Measurements from ENCODE around the gene STXBP1. TPM values are rescaled to one million over a fixed set of nuclear protein-coding genes. Genes with fewer than 3 reads are reported as not detected.

The STXBP1 gene
- total and polyA plus RNA-seq, 2 experiments from 2014 or later, result 48.6 to 50.4 TPM

DNA sequence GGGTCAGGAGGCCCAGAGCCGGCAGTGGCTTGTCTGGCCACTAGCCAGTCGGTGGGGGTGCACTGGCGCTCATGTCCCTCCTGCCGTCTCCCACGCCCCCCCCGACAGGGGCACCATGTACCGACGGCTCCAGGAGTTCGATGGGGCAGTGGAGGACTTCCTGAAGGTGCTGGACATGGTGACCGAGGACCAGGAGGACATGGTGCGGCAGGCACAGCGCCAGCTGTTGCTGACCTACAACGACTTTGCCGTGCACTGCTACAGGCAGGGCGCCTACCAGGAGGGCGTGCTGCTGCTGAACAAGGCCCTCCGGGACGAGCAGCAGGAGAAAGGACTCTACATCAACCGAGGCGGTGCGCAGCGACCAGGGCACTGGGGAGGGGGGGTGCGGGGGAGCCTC, 111.9 kb downstream of the STXBP1 start:
- H3F3A ChIP-seq (replicated peaks; ENCODE audit: low read depth), result 0 out of 2 replicates have a peak, but pooled peaks cover 3% of the 10 kb centered on the region

More for the DNA sequence above, 111.9 kb downstream of the STXBP1 start:
- peaks cover 10% of the 10 kb centered on the region for H3K4me1 ChIP-seq (ENCODE audit: insufficient read depth)
- Mint-ChIP-seq H3K4me3 (no peak overlapping the region), H3K4me1 (peaks cover 14% of the 10 kb centered on the region), H3K27me3 (ENCODE audit: insufficient read depth, low read depth, poor library complexity) (peaks cover 7% of the 10 kb centered on the region), H3K9me3 (no peaks in the 10 kb centered on the region), H3K27ac (no peak overlapping the region), H3K36me3 (ENCODE audit: low read depth) (no peaks in the 10 kb centered on the region)
- ATAC-seq (peak; percentile 65), DNase-seq (ENCODE audit: low spot score) (peak; percentile 53)
- H4K20me1 ChIP-seq (replicated peaks; ENCODE audit: insufficient read depth), result no peaks in the 10 kb centered on the region
- H3K9me2 ChIP-seq (ENCODE audit: insufficient read depth), result no peaks in the 10 kb centered on the region
- H3K36me3 ChIP-seq (ENCODE audit: insufficient read depth), result no peaks in the 10 kb centered on the region
- no peaks in the 10 kb centered on the region for H3K27me3 ChIP-seq (ENCODE audit: insufficient read depth)
- TF ChIP-seq POLR2AphosphoS5 (IDR thresholded peaks at IDR 0.05; ENCODE audit: low read depth) (no peak), STAT1 (IDR thresholded peaks at IDR 0.05; ENCODE audit: unreplicated experiment) (no peak), EZH2 (IDR thresholded peaks at IDR 0.05; ENCODE audit: low read depth, unreplicated experiment) (no peak), ZNF331 (CRISPR knock-in tag; IDR thresholded peaks at IDR 0.05; ENCODE audit: low read depth) (no peak), JUNB (IDR thresholded peaks at IDR 0.05; ENCODE audit: unreplicated experiment) (no peak), CREB1 (CRISPR knock-in tag; IDR thresholded peaks at IDR 0.05; ENCODE audit: low read depth) (no peak), ZNF114 (CRISPR knock-in tag; IDR thresholded peaks at IDR 0.05) (no peak), EZH2phosphoT487 (IDR thresholded peaks at IDR 0.05; ENCODE audit: unreplicated experiment) (no peak)
- TF ChIP-seq, protein P1, sequence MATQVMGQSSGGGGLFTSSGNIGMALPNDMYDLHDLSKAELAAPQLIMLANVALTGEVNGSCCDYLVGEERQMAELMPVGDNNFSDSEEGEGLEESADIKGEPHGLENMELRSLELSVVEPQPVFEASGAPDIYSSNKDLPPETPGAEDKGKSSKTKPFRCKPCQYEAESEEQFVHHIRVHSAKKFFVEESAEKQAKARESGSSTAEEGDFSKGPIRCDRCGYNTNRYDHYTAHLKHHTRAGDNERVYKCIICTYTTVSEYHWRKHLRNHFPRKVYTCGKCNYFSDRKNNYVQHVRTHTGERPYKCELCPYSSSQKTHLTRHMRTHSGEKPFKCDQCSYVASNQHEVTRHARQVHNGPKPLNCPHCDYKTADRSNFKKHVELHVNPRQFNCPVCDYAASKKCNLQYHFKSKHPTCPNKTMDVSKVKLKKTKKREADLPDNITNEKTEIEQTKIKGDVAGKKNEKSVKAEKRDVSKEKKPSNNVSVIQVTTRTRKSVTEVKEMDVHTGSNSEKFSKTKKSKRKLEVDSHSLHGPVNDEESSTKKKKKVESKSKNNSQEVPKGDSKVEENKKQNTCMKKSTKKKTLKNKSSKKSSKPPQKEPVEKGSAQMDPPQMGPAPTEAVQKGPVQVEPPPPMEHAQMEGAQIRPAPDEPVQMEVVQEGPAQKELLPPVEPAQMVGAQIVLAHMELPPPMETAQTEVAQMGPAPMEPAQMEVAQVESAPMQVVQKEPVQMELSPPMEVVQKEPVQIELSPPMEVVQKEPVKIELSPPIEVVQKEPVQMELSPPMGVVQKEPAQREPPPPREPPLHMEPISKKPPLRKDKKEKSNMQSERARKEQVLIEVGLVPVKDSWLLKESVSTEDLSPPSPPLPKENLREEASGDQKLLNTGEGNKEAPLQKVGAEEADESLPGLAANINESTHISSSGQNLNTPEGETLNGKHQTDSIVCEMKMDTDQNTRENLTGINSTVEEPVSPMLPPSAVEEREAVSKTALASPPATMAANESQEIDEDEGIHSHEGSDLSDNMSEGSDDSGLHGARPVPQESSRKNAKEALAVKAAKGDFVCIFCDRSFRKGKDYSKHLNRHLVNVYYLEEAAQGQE (IDR thresholded peaks at IDR 0.05; ENCODE audit: unreplicated experiment), result no peak
- TF ChIP-seq, protein P2, sequence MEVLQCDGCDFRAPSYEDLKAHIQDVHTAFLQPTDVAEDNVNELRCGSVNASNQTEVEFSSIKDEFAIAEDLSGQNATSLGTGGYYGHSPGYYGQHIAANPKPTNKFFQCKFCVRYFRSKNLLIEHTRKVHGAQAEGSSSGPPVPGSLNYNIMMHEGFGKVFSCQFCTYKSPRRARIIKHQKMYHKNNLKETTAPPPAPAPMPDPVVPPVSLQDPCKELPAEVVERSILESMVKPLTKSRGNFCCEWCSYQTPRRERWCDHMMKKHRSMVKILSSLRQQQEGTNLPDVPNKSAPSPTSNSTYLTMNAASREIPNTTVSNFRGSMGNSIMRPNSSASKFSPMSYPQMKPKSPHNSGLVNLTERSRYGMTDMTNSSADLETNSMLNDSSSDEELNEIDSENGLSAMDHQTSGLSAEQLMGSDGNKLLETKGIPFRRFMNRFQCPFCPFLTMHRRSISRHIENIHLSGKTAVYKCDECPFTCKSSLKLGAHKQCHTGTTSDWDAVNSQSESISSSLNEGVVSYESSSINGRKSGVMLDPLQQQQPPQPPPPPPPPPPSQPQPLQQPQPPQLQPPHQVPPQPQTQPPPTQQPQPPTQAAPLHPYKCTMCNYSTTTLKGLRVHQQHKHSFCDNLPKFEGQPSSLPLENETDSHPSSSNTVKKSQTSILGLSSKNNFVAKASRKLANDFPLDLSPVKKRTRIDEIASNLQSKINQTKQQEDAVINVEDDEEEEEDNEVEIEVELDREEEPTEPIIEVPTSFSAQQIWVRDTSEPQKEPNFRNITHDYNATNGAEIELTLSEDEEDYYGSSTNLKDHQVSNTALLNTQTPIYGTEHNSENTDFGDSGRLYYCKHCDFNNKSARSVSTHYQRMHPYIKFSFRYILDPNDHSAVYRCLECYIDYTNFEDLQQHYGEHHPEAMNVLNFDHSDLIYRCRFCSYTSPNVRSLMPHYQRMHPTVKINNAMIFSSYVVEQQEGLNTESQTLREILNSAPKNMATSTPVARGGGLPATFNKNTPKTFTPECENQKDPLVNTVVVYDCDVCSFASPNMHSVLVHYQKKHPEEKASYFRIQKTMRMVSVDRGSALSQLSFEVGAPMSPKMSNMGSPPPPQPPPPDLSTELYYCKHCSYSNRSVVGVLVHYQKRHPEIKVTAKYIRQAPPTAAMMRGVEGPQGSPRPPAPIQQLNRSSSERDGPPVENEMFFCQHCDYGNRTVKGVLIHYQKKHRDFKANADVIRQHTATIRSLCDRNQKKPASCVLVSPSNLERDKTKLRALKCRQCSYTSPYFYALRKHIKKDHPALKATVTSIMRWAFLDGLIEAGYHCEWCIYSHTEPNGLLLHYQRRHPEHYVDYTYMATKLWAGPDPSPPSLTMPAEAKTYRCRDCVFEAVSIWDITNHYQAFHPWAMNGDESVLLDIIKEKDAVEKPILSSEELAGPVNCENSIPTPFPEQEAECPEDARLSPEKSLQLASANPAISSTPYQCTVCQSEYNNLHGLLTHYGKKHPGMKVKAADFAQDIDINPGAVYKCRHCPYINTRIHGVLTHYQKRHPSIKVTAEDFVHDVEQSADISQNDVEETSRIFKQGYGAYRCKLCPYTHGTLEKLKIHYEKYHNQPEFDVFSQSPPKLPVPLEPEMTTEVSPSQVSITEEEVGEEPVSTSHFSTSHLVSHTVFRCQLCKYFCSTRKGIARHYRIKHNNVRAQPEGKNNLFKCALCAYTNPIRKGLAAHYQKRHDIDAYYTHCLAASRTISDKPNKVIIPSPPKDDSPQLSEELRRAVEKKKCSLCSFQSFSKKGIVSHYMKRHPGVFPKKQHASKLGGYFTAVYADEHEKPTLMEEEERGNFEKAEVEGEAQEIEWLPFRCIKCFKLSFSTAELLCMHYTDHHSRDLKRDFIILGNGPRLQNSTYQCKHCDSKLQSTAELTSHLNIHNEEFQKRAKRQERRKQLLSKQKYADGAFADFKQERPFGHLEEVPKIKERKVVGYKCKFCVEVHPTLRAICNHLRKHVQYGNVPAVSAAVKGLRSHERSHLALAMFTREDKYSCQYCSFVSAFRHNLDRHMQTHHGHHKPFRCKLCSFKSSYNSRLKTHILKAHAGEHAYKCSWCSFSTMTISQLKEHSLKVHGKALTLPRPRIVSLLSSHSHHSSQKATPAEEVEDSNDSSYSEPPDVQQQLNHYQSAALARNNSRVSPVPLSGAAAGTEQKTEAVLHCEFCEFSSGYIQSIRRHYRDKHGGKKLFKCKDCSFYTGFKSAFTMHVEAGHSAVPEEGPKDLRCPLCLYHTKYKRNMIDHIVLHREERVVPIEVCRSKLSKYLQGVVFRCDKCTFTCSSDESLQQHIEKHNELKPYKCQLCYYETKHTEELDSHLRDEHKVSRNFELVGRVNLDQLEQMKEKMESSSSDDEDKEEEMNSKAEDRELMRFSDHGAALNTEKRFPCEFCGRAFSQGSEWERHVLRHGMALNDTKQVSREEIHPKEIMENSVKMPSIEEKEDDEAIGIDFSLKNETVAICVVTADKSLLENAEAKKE (CRISPR knock-in tag; IDR thresholded peaks at IDR 0.05), result no peak
- TF ChIP-seq, protein P3, sequence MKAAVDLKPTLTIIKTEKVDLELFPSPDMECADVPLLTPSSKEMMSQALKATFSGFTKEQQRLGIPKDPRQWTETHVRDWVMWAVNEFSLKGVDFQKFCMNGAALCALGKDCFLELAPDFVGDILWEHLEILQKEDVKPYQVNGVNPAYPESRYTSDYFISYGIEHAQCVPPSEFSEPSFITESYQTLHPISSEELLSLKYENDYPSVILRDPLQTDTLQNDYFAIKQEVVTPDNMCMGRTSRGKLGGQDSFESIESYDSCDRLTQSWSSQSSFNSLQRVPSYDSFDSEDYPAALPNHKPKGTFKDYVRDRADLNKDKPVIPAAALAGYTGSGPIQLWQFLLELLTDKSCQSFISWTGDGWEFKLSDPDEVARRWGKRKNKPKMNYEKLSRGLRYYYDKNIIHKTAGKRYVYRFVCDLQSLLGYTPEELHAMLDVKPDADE (IDR thresholded peaks at IDR 0.05), result no peak
- TF ChIP-seq, protein P4, sequence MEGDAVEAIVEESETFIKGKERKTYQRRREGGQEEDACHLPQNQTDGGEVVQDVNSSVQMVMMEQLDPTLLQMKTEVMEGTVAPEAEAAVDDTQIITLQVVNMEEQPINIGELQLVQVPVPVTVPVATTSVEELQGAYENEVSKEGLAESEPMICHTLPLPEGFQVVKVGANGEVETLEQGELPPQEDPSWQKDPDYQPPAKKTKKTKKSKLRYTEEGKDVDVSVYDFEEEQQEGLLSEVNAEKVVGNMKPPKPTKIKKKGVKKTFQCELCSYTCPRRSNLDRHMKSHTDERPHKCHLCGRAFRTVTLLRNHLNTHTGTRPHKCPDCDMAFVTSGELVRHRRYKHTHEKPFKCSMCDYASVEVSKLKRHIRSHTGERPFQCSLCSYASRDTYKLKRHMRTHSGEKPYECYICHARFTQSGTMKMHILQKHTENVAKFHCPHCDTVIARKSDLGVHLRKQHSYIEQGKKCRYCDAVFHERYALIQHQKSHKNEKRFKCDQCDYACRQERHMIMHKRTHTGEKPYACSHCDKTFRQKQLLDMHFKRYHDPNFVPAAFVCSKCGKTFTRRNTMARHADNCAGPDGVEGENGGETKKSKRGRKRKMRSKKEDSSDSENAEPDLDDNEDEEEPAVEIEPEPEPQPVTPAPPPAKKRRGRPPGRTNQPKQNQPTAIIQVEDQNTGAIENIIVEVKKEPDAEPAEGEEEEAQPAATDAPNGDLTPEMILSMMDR (conservative IDR thresholded peaks at IDR 0.05; ENCODE audit: low read depth in 2 of 2), result no peak
- peak overlapping the region; percentile 71 for H3K4me2 ChIP-seq
- no peaks in the 10 kb centered on the region for H3K79me2 ChIP-seq (replicated peaks; ENCODE audit: insufficient read depth)
- H2AFZ ChIP-seq, result peak overlapping the region; percentile 87
- H3K4me3 ChIP-seq, result peak overlapping the region; percentile 36; the same call in 1 of the 2 replicates
- peak overlapping the region; percentile 74; the same call in 1 of the 2 replicates for H3K27ac ChIP-seq (ENCODE audit: low read depth)

All from GM23338 (cell line).